ENCODE results near the gene KDM1B. TPM values are rescaled to one million over a fixed set of nuclear protein-coding genes. Genes with fewer than 3 reads are reported as not detected.

Gene KDM1B
- total RNA-seq, 6 donors from 2014 or later = 13.0 to 29.0 (median 22.0) TPM

DNA sequence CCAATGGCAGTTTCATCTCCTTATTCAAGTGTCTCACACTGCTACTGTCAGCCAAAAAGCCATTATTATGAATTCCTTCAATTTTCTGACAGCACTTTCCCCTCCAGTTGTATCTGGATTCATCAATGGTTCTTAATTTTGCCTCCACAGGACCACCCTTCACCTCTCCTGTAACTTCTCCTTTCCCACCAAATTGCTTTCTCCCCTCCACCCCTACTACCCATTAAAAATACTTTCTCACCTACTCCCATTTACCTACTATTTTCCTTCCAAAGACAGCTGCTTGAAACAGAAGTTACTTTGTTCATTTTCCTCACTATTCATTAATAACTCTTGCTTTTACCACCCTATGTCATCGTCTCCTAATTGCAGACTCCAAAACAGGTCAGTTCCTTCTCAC, 79.3 kb downstream of the KDM1B start:
- H3K9me3 ChIP-seq = peaks cover 0 to 16% (median 6%) of the 10 kb centered on the region in 4 donors
- TF ChIP-seq, protein P1, sequence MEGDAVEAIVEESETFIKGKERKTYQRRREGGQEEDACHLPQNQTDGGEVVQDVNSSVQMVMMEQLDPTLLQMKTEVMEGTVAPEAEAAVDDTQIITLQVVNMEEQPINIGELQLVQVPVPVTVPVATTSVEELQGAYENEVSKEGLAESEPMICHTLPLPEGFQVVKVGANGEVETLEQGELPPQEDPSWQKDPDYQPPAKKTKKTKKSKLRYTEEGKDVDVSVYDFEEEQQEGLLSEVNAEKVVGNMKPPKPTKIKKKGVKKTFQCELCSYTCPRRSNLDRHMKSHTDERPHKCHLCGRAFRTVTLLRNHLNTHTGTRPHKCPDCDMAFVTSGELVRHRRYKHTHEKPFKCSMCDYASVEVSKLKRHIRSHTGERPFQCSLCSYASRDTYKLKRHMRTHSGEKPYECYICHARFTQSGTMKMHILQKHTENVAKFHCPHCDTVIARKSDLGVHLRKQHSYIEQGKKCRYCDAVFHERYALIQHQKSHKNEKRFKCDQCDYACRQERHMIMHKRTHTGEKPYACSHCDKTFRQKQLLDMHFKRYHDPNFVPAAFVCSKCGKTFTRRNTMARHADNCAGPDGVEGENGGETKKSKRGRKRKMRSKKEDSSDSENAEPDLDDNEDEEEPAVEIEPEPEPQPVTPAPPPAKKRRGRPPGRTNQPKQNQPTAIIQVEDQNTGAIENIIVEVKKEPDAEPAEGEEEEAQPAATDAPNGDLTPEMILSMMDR (IDR thresholded peaks at IDR 0.05) = no peak
- no peak for TF ChIP-seq EP300 (IDR thresholded peaks at IDR 0.05)
- no peak for TF ChIP-seq POLR2A (IDR thresholded peaks at IDR 0.05)
- no peak for TF ChIP-seq POLR2AphosphoS5 (IDR thresholded peaks at IDR 0.05)
- DNase-seq = no peak
- ATAC-seq (ENCODE audit: low FRiP score in 2 of 2) = no peak
- H3K4me1 ChIP-seq = no peaks in the 10 kb centered on the region
- no peak overlapping the region for H3K27ac ChIP-seq
- peaks cover 6 to 65% (median 29%) of the 10 kb centered on the region in 4 donors for H3K36me3 ChIP-seq
- no peak overlapping the region for H3K4me3 ChIP-seq
- WGBS, 2 donors = 95 to 98% methylated on average over 1 of the region's 1 CpG
- no peaks in the 10 kb centered on the region for H3K27me3 ChIP-seq

DNA sequence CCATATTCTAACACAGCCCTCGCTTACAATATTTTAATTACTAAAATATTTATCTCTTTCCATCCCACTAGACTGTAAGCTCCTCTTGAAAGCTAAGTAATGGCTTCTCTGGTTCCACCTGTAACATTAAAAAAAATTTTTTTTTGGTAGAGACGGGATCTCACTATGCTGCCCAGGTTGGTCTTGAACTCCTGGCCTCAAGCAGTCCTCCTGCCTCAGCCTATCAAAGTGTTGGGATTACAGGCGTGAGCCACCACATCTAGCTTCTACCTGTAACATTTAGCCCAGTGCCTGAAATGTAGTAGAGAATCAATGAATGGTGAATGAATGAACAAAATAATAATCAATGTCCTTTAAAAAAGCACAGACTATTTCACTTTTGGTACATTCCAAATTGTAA, 80.3 kb downstream of the KDM1B start:
- TF ChIP-seq POLR2A (IDR thresholded peaks at IDR 0.05) (no peak), EP300 (IDR thresholded peaks at IDR 0.05) (no peak), POLR2AphosphoS5 (IDR thresholded peaks at IDR 0.05) (no peak)
- TF ChIP-seq, protein P1 (IDR thresholded peaks at IDR 0.05) = no peak
- Histone ChIP-seq H3K27ac (no peak overlapping the region), H3K4me3 (no peak overlapping the region), H3K36me3 (peaks cover 6 to 62% (median 28%) of the 10 kb centered on the region in 4 donors), H3K4me1 (no peaks in the 10 kb centered on the region), H3K9me3 (peaks cover 0 to 16% (median 6%) of the 10 kb centered on the region in 4 donors), H3K27me3 (no peaks in the 10 kb centered on the region)
- DNase-seq (no peak), ATAC-seq (ENCODE audit: low FRiP score in 2 of 2) (no peak)
- WGBS, 2 donors = 80 to 99% methylated on average over 3 of the region's 3 CpGs

DNA sequence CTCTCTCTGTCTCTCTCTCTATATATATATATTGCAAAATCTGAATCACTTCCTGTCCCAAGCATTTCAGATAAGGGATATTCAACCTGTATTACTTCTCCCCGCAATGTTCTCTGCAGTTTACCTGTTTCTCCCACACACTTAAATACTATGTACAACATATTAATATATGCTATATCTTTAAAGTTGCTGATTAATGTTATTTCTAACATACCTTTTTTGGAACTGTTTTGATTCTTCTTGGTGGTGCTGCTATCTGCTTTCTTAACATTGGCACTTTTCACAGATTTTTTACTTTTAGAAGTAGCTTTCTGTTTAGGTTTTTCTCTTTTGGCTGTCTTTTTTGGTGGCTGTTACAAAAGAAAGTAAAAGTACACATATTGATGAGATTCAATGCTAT, 81.9 kb downstream of the KDM1B start:
- no peak for ATAC-seq (ENCODE audit: low FRiP score in 2 of 2)
- 100% methylated on average over 1 of the region's 1 CpG for WGBS, 2 donors
- H3K4me3 ChIP-seq = no peak overlapping the region
- H3K9me3 ChIP-seq = peaks cover 0 to 5% (median 2%) of the 10 kb centered on the region in 4 donors
- H3K27ac ChIP-seq = no peak overlapping the region
- H3K36me3 ChIP-seq = peaks cover 6 to 53% (median 22%) of the 10 kb centered on the region in 4 donors
- DNase-seq = no peak
- H3K27me3 ChIP-seq = no peaks in the 10 kb centered on the region
- no peak for TF ChIP-seq POLR2AphosphoS5 (IDR thresholded peaks at IDR 0.05)
- TF ChIP-seq POLR2A (IDR thresholded peaks at IDR 0.05) = no peak
- TF ChIP-seq EP300 (IDR thresholded peaks at IDR 0.05) = no peak
- TF ChIP-seq, protein P1 (IDR thresholded peaks at IDR 0.05) = no peak
- no peaks in the 10 kb centered on the region for H3K4me1 ChIP-seq

GRCh38 chr6:18240230-18240629, 85.0 kb downstream of the KDM1B start:
- no peaks in the 10 kb centered on the region for H3K9me3 ChIP-seq
- no peak overlapping the region for H3K4me3 ChIP-seq
- no peaks in the 10 kb centered on the region for H3K27me3 ChIP-seq
- H3K4me1 ChIP-seq = no peaks in the 10 kb centered on the region
- no peak for DNase-seq
- no peak overlapping the region for H3K27ac ChIP-seq
- peaks cover 4 to 60% (median 28%) of the 10 kb centered on the region in 4 donors for H3K36me3 ChIP-seq
- no peak for TF ChIP-seq EP300 (IDR thresholded peaks at IDR 0.05)
- TF ChIP-seq, protein P1 (IDR thresholded peaks at IDR 0.05) = no peak
- TF ChIP-seq POLR2AphosphoS5 (IDR thresholded peaks at IDR 0.05) = no peak
- TF ChIP-seq POLR2A (IDR thresholded peaks at IDR 0.05) = no peak
- 87 to 88% methylated on average over 2 of the region's 2 CpGs for WGBS, 2 donors
- ATAC-seq (ENCODE audit: low FRiP score in 2 of 2) = no peak

All from upper lobe of left lung (tissue), 6 donors.